Germinal center (tissue), 1 donor: ENCODE measurements around the gene ZNF134.

Experiments
- DNase-seq: peaks from one replicate; pipeline ENCODE4 v3.0.0; 2012; ENCODE audit warnings: mixed read lengths, low spot score

The ZNF134 gene

DNA sequence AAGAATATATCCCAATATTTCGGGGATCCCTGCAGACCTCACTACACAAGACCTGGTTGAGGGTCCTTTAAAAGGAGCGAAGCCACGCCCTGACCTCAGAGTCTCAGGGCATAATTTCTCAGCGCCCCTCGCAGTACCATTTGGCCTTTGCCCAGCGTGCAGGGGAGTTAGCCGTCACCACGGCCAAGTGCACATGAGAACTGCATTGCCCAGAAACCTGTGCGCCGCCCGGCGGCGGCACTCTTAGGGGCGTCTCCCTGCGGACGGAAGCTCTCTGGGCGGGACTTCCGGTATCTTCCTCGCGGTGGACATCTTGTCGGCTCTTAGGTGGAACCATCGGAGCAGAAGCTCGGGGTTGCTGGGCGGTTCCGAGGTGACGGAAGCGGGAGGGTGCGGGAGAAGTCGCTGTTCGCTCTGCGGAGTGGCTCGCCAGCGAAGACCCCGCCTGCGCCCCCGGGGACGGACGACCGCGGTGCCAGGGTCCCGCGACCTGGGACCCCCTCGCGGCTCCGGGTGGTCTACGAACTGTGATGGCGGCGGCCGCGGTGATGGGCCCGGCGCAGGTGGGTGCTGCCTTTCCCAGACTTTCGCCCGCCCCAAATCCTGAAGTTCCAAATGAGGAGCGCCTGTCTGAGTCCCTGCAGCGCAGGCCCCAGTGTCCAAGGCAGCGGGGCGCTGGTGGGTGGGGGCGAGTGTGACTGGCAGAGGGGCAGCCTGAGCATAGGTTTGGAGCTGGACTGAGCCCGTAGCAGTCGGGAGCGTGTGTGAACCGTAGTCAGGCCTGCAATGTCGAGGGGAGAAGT is at the start of gene ZNF134:
Gene ZNF134, plus strand, starts transcription at position 302 of the 803 bp plus-strand sequence. CDS start 5,227 bp downstream, outside the sequence.
- peak; percentile 94 for DNase-seq

DNA sequence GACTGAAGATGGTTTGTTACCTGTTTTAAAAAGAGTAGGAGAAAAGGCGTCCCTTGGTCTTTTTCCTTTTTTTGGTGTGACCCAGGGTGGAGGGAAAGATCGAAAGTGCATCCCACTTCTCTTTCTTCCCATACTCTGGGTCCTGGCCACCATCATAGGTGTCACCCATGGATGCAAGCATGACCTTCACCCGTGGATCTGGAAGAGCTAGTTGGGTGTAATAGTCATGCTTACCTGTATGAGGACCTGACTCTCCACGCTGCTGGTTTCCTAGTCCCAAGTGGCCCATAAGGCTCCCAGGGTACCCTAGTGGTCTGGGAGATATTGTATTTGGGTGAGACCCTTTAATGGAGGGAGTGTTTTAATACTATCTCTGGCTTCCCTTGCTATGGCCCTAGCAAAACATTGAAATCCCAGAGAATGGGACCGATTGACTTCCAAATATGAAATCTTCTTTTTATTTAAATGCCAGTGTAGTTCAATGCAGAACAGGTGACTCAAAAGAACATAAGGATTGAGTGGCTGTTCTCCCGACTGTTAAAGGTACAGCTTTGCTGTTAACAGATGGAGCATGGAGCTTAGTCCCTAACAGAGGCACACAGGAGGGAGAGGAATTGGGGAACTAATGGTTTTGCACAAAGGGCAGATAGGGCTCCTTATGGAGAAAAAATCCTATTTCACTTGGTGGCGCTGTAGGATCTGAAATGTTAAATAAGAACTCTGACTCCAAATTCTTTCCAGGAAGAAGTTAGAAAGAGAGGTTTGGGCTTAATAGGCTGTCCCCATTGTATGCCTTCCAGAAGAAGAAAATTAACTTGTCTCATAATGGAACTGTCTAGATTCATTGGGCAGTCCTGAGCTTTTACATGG is 47.4 kb upstream of the ZNF134 start:
- DNase-seq: no peak

DNA sequence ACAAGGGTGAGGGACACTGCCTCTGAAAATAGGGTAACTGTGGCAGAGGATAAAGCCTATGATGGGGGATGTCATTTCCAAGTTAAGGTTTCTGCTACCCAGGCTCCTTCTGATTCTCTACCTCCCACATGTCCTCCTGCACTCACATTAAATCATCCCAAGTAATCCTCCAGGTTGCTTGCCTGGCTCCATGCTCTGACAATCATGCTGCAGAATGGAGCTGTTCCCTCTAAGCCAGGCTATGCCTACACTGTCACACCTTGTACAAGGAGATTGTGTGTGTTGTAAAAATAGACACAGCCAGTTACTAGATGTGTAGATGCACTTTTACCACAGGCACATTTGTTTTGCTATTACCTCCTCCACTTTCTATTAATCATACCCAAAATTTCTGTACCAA is 43.3 kb upstream of the ZNF134 start:
- no peak for DNase-seq

DNA sequence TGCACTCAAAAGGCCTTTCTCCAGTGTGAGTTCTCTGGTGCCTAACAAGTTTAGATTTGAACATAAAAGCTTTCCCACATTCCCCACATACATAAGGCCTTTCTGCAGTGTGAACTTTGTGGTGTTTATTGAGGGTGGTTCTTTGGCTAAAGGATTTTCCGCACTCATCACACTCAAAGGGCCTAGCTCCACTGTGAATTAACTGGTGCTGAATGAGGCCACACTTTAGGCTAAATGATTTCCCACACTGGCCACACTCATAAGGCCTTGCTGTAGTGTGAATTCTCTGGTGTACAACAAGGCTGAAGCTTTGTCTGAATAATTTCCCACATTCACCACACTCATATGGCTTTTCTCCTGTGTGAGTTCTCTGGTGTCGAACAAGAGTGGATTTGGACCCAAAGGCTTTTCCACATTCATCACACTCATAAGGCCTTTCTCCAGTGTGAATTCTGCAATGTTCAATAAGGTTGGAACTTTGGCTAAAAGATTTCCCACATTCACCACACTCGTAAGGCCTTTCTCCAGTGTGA is 41.6 kb upstream of the ZNF134 start:
- DNase-seq: no peak

DNA sequence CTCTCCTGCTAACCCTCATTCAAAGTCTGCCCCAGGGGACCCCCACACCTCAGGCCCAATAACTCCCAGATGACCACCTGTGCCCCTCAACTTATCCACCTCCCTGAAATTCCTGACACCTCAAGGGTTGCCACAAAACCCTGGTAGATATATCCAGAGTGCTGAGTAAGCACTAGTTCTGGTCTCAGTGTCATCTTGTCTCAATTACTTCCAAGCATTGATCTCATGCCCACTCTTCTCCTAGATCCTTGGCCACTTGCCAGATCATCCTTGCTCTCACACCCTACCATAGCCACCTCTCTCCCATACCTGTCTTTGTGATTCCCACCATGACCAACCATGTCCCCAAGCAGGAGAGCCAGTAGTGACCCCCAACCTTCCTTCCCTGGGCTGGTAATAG is 37.4 kb upstream of the ZNF134 start:
- DNase-seq: no peak

DNA sequence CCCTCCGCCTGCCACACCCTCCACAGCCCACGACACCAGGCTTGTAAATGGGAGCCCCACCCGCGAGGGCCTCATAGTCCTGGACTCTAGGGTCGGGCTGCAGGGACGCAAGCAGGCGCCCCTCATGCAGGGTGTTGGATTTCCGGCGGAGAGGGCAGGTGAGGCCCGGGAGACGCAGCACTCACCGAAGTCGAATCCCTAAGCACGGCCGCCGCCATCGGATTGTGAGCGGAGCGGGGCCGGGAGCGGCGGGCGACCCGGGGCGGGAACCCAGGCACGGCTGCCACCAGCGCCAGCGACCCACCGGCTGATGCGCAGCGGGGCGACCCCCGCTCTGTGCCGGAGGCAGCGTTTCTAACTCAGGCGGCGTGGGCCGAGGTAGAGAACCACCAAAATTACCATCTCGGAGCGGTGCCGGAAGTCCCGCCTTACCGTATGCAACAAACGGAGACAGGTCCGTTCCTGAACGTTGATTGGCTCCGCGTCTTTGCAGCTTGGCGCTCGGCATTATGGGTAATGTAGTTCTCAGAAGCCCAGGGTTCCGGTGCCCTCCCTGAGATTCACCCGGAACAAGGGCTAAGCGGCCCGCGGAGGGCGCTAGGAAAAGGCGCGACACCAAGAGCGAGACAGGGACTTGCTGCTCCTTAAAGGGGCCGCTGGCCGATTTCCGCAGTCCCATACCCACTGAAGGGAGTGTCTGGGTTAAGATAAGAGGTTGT is 35.4 kb upstream of the ZNF134 start, which contains the start of gene ZNF416:
Gene ZNF416, minus strand, starts transcription at position 425 of the 719 bp plus-strand sequence. Its CDS starts 207 bp downstream, at position 218.
- peak; percentile 99 for DNase-seq

DNA sequence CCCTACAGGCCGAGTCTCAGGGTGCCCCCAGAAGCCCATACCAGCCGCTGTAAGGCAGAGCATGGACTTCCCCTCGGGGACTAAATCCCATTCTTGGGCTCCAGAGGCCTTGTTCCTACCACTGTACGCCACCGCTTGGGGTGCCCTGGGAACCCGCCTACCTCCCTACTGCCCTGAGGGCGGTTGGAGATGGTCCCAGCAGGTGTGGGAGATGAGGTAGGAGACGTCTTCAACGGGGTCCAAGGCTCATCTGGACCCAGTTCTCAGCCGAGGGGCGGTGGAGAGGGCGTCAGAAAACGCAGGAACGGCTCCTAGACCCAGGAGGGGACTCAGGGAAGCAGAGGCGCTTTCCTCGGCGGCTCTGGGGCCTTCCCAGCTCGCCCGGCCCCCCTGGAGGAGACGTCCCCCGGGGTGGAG is 30.9 kb upstream of the ZNF134 start:
- no peak for DNase-seq

DNA sequence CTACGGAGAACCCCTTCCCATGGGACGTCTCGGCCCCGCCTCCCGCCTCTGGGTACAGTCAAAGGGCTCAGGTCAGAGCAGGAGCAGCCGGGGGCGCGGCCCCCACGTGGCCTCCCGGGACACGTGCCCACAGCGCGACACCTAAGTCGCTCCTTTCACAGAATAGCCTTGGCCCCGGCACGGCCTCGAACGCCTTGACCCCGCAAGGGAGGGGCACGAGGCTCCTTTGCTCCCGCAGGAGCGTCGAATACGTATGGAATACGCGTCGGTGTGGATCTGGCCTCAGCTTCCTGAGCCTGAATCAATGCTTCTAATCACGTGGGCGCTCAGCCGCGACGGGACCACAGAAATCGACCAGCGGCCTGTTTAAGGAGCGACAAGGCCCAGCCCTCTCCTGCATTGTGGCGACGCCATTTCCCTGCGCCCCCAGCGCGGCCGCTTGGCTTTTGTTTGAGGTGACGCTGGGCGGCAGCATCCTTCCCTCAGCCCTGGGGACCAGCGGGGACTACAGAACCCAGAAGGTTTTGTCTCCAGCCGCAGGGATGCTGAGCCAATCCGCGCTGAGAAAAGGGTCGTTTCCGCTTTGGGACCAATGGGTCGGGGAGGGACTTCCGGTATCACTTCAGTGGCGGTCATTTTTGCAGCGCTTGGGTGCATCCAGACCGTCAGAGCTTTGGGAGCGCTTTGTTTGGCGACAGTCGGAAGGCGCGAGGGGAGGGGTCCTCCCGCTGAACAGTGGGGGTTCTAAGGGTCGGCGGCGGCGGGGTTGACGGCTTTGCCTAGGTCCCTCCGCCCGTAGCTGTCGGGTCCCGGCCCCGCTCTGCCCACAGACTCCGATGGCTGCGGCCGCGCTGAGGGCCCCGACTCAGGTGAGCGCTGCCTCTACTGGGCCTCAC is 30.3 kb upstream of the ZNF134 start, which contains the start of gene ZIK1:
Gene ZIK1, plus strand, starts transcription at position 625 of the 896 bp plus-strand sequence. Its CDS starts 212 bp downstream, at position 837.
- DNase-seq: peak; percentile 98

DNA sequence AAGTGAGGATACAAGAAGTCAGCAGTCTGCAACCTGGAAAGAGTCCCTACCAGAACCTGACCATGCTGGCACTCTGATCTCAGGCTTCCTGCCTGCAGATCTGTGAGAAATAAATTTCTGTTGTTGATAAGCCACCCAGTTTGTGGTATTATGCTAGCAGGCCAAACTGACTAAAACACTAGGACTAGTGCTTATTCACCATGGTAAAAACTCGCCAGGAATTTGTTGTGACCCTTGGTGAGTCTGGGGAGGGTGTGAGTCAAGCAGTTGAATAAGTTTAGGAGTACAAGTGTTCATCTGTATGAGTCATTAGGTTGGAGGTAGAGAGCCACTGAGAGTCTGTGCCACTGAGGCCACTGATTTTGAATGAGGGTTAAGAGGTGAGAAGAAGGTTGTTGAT is 26.5 kb upstream of the ZNF134 start:
- no peak for DNase-seq

DNA sequence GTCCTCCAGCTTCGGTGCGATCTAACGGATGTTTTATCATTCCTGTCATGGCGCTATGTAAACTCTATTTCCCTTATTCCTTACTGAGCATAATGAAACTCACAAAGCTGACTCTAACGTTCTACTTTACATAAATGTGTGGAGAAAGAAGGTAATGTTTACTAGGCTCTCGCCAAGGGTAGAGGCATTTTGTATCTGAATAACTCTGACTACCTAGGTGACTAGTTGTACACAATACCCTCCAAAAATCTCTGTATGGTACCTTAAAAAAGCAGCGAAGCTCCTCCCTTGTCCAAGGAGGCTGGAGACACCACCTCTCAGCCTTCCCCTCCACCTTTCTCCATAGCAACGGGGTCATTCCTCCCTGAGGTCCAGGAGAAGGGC is 14.7 kb upstream of the ZNF134 start:
- no peak for DNase-seq

DNA sequence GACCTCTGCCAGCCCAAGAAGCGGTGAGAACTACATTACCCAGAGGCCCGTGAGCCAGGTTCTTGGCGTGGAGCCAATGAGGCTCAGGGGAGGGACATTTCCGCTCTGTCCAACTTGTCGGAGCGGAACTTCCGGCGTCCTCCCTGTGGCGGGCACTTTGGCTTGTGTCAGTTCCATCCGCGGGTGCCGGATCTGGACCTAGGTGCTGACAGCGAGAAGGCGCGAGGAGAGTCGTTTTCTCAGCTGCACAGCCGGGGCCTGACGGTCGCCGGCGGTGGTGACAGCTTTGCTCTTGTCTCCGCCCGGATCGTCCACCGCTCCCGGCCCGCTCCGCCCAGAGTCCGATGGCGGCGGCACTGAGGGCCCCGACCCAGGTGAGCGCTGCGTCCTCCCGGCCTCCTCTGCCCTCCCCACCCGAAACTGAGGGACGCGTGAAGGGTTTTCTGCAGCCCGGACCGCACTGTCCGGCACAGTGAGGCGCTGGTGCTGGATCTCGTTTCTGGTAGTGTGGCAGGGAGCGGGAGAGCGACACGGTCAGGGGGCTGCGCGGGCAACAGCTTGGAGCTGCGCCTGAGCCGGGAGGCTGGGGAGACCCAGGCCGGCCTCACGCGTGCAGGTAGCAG is 14.2 kb upstream of the ZNF134 start, which contains the start of gene ZNF530:
Gene ZNF530, plus strand, starts transcription at position 125 of the 623 bp plus-strand sequence. CDS start 4,461 bp downstream, outside the sequence.
- DNase-seq: peak; percentile 87

DNA sequence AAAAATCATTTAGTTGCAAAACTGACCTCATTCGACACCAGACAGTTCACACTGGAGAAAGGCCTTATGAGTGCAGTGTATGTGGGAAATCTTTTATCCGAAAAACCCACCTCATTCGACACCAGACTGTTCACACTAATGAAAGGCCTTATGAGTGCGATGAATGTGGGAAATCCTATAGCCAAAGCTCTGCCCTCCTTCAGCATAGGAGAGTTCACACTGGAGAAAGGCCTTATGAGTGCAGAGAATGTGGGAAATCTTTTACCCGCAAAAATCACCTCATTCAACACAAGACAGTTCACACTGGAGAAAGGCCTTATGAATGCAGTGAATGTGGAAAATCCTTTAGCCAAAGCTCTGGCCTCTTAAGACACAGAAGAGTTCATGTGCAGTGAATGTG is 7.1 kb upstream of the ZNF134 start:
- DNase-seq: no peak

DNA sequence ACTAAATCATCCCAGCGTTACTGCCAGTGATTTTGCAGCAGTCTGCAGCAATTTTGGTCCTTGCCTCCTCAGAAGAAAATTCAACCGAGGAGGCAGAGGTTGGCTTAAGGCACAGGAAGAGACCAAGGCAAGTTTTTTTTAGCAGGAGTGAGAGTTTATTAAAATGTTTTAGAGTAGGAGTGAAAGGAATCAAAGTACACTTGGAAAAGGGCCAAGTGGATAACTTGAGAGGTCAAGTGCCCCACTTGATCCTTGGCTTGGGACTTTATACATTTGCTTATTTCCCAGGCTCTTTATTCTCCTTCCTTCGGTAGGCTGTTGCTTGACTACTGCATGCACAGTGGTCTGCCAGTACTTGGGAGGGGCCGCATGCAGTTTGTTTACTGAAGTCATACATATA is 2.9 kb upstream of the ZNF134 start:
- DNase-seq: no peak

DNA sequence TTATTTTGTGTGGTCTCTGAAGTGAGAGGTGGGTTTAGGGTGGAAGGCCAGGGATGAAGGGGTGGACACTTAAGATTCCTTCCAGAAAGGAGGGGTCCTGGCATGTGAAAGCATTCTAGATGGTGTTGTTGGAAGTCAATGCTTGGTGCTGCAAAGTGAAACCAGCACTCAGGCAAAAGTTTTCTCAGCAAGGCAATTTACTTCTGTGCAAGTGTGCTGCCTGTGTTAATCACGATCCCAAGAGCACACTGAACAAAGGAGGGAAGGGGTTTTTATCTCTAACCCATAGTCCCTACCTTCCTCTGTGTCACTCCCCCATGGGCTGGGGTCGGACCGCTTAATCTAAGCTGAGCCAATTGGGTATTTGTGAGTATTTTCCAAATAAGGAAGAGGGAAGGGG is 1.3 kb downstream of the ZNF134 start:
- no peak for DNase-seq

DNA sequence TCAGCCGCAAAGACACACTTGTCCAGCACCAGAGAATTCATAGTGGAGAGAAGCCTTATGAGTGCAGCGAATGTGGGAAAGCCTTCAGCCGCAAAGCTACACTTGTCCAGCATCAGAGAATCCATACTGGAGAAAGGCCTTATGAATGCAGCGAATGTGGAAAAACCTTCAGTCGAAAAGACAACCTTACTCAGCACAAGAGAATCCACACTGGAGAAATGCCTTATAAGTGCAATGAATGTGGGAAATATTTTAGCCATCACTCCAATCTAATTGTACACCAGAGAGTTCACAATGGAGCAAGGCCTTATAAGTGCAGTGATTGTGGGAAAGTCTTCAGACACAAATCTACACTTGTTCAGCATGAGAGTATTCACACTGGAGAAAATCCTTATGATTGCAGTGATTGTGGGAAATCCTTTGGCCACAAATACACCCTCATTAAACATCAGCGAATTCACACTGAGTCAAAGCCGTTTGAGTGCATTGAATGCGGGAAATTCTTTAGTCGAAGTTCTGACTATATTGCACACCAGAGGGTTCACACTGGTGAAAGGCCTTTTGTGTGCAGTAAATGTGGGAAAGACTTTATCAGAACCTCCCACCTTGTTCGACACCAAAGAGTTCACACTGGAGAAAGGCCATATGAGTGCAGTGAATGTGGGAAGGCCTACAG is 6.8 kb downstream of the ZNF134 start:
- DNase-seq: no peak

DNA sequence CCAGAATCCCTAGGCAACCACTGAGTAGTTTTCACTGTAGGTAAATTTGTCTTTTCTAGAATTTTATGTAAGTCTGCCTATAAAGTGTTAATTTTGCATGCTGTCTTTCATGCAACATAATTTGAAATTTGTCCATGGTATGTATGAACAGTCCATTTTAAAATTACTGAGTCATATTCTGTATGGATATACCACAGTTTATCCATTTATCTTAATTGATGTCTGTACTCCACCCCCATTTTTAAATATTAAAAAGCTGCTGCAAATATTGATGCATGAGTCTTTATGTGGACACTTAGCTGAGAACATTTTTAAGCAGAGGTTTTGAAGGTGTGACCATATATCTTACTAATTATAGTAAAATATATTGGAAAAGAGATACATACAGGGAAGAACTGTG is 9.0 kb downstream of the ZNF134 start:
- DNase-seq: no peak

DNA sequence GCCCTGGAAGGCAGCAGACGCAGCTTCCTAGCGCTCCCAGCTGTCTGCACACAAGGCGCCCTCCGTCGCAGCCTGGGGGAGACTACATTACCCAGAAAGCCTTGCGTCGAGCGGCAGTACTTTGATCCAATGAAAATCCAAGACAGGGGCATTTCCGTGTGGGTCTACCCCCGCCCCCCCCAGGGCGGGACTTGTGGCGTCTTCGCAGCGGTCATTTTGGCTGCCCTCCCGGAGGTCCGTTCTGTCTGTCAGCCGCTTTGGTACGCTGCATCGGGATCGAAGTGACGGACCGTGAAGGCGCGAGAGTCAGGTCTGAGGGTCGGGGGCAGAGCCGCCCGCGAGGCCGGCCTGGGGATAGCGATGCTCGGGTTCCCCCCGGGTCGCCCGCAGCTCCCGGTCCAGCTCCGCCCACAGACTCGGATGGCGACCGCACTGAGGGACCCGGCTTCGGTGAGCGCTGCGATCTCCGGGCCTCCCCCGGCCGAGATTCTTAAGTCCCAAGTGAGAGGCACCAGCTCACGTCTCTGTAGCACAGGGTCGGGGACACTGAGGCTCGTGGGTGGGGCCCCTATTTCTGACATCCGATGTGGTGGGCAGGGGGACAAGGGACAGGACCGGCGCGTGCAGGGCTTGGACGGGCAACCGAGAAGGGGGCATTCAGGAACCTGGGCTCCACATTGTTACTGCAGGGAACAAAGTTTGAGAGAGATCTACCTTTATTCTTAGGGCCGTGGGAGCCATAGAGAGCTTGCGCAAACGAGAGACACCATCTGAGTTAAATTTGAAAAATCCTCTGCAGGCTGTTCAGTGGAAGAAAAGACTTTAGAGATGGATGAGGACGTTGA is 19.2 kb downstream of the ZNF134 start, which contains the start of gene ZNF211:
Gene ZNF211, plus strand, starts transcription at position 182 of the 845 bp plus-strand sequence. Its CDS starts 179 bp downstream, at position 361.
- peak; percentile 94 for DNase-seq

DNA sequence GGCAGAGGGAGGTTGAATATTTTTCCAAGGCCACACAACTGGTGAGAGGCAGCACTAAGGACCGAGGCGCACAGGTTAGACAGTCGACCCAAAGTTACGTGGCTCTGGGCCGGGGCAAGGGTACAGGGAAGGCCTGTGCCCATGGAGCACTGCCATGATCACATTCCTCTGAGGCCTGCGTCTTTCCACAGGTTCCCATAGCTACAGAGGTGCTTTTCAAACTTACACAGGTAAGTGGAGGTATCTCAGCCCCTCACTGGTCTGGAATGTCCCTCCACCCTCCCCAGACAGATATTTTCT is 19.7 kb downstream of the ZNF134 start:
- no peak for DNase-seq

DNA sequence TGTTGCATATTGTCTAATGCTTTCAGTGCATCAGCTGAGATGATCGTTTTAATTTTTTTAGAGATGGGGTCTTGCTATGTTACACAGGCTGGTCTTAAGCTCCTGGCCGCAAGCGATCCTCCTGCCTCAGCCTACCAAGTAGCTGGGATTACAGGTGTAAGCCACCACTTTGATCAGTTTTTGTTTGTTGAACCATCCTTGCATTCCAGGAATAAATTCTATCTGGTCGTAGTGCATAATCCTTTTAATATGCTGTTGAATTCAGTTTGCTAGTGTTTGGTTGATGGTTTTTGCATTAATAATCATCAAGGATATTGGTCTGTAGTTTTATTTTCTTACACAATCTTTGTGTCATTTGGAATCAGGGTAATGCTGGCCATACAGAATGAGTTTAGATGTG is 23.3 kb downstream of the ZNF134 start:
- DNase-seq: no peak
